Measurements from ENCODE around the gene NEMP2.

NEMP2 gene

DNA sequence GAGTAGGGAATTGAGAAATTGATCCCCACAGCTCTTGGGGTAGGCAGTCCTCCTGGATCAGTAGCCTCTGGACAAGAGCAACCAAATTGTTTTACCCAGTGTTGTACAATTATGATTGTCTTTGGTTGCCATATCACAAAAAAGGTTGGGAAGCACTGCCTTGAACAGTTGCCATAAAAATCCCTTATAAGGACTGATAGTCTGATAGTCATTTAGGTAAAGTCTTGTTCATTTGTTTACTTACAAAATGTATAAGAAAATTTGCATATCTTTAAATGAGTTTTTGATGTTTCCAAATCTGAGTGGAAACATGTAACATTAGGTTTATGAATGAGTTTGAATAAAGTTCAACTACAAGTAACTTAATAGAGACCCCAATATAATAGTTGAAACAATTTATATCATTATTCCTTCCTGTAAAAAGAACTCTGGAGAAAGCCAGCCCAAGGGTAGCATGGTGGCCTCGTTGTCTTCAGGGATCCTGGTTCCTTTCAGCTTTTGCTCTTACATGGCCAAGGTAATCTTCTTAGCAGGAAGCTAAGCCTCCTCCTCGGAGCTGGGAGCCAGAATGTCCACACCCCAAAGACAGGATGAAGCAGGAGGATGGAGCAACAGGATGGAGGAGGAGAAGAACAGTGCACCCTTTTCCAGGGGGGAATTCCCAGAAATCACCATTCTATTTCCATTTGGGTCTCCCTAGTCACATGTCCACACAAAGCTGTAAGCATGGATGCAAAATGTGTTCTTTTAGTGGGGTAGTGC lies 35.7 kb upstream of the NEMP2 start:
- no peak overlapping the region for H3K27ac ChIP-seq
- TF ChIP-seq, protein P1, sequence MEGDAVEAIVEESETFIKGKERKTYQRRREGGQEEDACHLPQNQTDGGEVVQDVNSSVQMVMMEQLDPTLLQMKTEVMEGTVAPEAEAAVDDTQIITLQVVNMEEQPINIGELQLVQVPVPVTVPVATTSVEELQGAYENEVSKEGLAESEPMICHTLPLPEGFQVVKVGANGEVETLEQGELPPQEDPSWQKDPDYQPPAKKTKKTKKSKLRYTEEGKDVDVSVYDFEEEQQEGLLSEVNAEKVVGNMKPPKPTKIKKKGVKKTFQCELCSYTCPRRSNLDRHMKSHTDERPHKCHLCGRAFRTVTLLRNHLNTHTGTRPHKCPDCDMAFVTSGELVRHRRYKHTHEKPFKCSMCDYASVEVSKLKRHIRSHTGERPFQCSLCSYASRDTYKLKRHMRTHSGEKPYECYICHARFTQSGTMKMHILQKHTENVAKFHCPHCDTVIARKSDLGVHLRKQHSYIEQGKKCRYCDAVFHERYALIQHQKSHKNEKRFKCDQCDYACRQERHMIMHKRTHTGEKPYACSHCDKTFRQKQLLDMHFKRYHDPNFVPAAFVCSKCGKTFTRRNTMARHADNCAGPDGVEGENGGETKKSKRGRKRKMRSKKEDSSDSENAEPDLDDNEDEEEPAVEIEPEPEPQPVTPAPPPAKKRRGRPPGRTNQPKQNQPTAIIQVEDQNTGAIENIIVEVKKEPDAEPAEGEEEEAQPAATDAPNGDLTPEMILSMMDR (conservative IDR thresholded peaks at IDR 0.05) = no peak

- TF ChIP-seq, protein P1 (conservative IDR thresholded peaks at IDR 0.05) = no peak
Observed at GRCh38 chr2:190564838-190565237, 30.3 kb upstream of the NEMP2 start.

GRCh38 chr2:190563646-190564045 lies 29.1 kb upstream of the NEMP2 start:
- H3K27ac ChIP-seq = no peak overlapping the region
- TF ChIP-seq, protein P1 (conservative IDR thresholded peaks at IDR 0.05) = no peak

More at GRCh38 chr2:190564838-190565237, 30.3 kb upstream of the NEMP2 start:
- no peak overlapping the region for H3K27ac ChIP-seq

GRCh38 chr2:190563109-190563508 lies 28.6 kb upstream of the NEMP2 start:
- H3K27ac ChIP-seq = no peak overlapping the region
- TF ChIP-seq, protein P1 (conservative IDR thresholded peaks at IDR 0.05) = no peak

- TF ChIP-seq, protein P1 (conservative IDR thresholded peaks at IDR 0.05) = no peak
- no peak overlapping the region for H3K27ac ChIP-seq
Observed at GRCh38 chr2:190562121-190562520, 27.6 kb upstream of the NEMP2 start.

DNA sequence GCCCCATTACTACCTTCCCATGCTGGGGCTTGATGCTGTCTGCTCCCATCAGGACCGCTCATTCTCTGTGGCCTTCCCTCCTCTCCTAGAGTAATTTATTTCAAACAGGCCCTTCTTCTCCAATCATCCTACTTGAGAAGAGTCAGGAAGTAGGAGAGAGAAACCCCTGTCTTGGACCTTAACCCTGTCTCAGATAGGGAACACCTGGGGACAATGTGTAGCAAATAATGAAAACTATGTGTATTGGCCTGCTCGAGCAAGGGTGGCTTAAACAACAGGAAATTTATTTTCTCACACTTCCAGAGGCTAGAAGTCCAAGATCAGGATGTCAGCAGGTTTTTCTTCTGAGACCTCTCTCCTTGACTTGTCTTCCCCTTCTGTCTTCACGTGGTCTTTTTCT lies 26.6 kb upstream of the NEMP2 start:
- no peak overlapping the region for H3K27ac ChIP-seq
- TF ChIP-seq, protein P1 (conservative IDR thresholded peaks at IDR 0.05) = no peak

- TF ChIP-seq, protein P1 (conservative IDR thresholded peaks at IDR 0.05) = no peak
- no peak overlapping the region for H3K27ac ChIP-seq
Observed at GRCh38 chr2:190554357-190555006, 20.0 kb upstream of the NEMP2 start.
